MCF 10A (cell line): Measurements from ENCODE around the gene TMCO4. TPM values are rescaled to one million over a fixed set of nuclear protein-coding genes. Genes with fewer than 3 reads are reported as not detected.
"Not testable (repeated sequence)": the region's sequence is repeated elsewhere in the genome, so short reads cannot be mapped to it uniquely, and the experiment has no call there.

Experiments used
- BruUV-seq: library from RNA; stranded (reverse); fragments of 400-500 nt; replicated peaks from 2 replicates; lab custom pipeline; 2021; lab: Mats Ljungman, UMichigan
- CTCF ChIA-PET: fragments of 300-600 bp; sonication (Branson Sonifier 250); formaldehyde crosslinking; extraction: SDS; loops from one replicate; lab custom pipeline; 2021; ENCODE audit warnings: antibody characterized with exemption, inconsistent platforms; lab: Yijun Ruan, JAX
- POLR2A ChIA-PET: fragments of 300-600, 350-650 bp; sonication (Branson Sonifier 250); formaldehyde crosslinking; extraction: SDS; loops from one replicate; lab custom pipeline; 2020; ENCODE audit warnings: antibody characterized with exemption, inconsistent platforms; lab: Yijun Ruan, JAX
- DNase-seq: peaks from one replicate; pipeline ENCODE4 v3.0.0-alpha.2; 2018; ENCODE audit not compliant: unreplicated experiment
- H3K27ac Mint-ChIP-seq: one replicate; pipeline ENCODE4 v1.8.0; 2022; ENCODE audit warnings: mild to moderate bottlenecking, low read depth, mixed read lengths; ENCODE audit not compliant: unreplicated experiment
- H3K27me3 Mint-ChIP-seq: one replicate; pipeline ENCODE4 v1.8.0; 2022; ENCODE audit warnings: mixed read lengths; ENCODE audit not compliant: insufficient read depth, unreplicated experiment
- H3K36me3 Mint-ChIP-seq: one replicate; pipeline ENCODE4 v1.8.0; 2022; ENCODE audit warnings: mild to moderate bottlenecking, moderate library complexity, mixed read lengths; ENCODE audit not compliant: insufficient read depth, unreplicated experiment
- H3K4me1 Mint-ChIP-seq: one replicate; pipeline ENCODE4 v1.8.0; 2022; ENCODE audit warnings: mixed read lengths; ENCODE audit not compliant: insufficient read depth, unreplicated experiment
- H3K4me3 Mint-ChIP-seq: one replicate; pipeline ENCODE4 v1.8.0; 2022; ENCODE audit warnings: mild to moderate bottlenecking, moderate library complexity, mixed read lengths; ENCODE audit not compliant: unreplicated experiment
- H3K9me3 Mint-ChIP-seq: one replicate; pipeline ENCODE4 v1.8.0; 2022; ENCODE audit warnings: mixed read lengths; ENCODE audit not compliant: unreplicated experiment
- CTCF ChIP-seq: fragments of 200-600 bp; IDR thresholded peaks from one replicate; pipeline ENCODE4 v1.8.0; 2022; ENCODE audit warnings: antibody characterized with exemption, mild to moderate bottlenecking; ENCODE audit not compliant: unreplicated experiment
- intact Hi-C: fragments of 100-400 bp; cut with micrococcal nuclease; formaldehyde crosslinking; loops from 2 replicates; pipeline ENCODE4 v1.14.1; 2022
- total RNA-seq: library from RNA; stranded (reverse); gene quantifications from 2 replicates; pipeline ENCODE4 v1.2.3, GENCODE V29; 2022

The TMCO4 gene
- total RNA-seq, 1 experiment from 2014 or later: 20.5 TPM

DNA sequence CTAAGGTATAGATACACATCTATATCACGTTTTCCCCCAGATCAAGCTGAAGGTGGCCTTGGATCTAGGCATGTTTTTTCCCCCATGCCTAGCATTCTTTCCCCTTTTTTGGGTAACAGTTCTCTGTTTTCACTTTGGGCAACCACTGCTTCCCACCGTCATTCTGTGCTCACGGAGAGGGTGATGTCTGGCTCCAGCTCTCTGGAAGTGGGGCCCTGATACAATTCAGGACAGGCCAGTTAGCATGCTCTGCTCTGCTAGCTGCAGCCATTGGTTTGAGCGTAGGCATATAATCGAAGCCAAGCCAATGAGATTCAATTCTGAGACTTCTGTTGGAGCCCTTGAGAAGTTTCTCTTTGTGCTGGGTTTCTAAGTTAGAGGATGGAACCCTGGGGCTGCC, 17.4 kb upstream of the TMCO4 start:
- Mint-ChIP-seq H3K4me1 (peaks cover 5% of the 10 kb centered on the region), H3K4me3 (no peak overlapping the region), H3K27ac (no peak overlapping the region), H3K9me3 (no peaks in the 10 kb centered on the region), H3K27me3 (no peaks in the 10 kb centered on the region), H3K36me3 (no peaks in the 10 kb centered on the region)
- intact Hi-C loops: no loop called here
- no peak for DNase-seq
- ChIA-PET POLR2A (no interaction called here), CTCF (no interaction called here)
- BruUV-seq: no TSS peak
- no peak for TF ChIP-seq CTCF

GRCh38 chr1:19816737-19817086, 17.0 kb upstream of the TMCO4 start:
- POLR2A ChIA-PET, BruUV-seq, H3K36me3 Mint-ChIP-seq, H3K27me3 Mint-ChIP-seq, H3K4me1 Mint-ChIP-seq, intact Hi-C loops, CTCF ChIA-PET, H3K9me3 Mint-ChIP-seq, DNase-seq, H3K27ac Mint-ChIP-seq, H3K4me3 Mint-ChIP-seq: not testable (repeated sequence)

- no peak overlapping the region for H3K27ac Mint-ChIP-seq
- intact Hi-C loops: no loop called here
- peaks cover 4% of the 10 kb centered on the region for H3K27me3 Mint-ChIP-seq
- no peak overlapping the region for H3K4me3 Mint-ChIP-seq
- H3K9me3 Mint-ChIP-seq: no peaks in the 10 kb centered on the region
- ChIA-PET CTCF (interaction anchor here (0.6 kb wide), 1 partner anchor 881 kb away, joined by 3 read pairs; no protein-coding TSS in a partner anchor), POLR2A (no interaction called here)
- no peak for TF ChIP-seq CTCF
- DNase-seq: peak; percentile 8
- H3K36me3 Mint-ChIP-seq: no peaks in the 10 kb centered on the region
- no TSS peak for BruUV-seq
- peaks cover 5% of the 10 kb centered on the region for H3K4me1 Mint-ChIP-seq
Observed at GRCh38 chr1:19815801-19816736, 16.4 kb upstream of the TMCO4 start.

GRCh38 chr1:19814681-19815503, 15.2 kb upstream of the TMCO4 start, which contains the start of gene RNF186:
TSS of gene RNF186 (minus strand) at chr1:19815283. CDS start at chr1:19815101, 182 bp downstream.
- peaks cover 5% of the 10 kb centered on the region for H3K4me1 Mint-ChIP-seq
- DNase-seq: no peak
- H3K9me3 Mint-ChIP-seq: no peaks in the 10 kb centered on the region
- ChIA-PET CTCF (interaction anchor here (0.6 kb wide), 1 partner anchor 882 kb away, joined by 3 read pairs; no protein-coding TSS in a partner anchor), POLR2A (no interaction called here)
- H3K27me3 Mint-ChIP-seq: peaks cover 11% of the 10 kb centered on the region
- H3K36me3 Mint-ChIP-seq: no peaks in the 10 kb centered on the region
- H3K4me3 Mint-ChIP-seq: no peak within 1 kb of the TSS
- TF ChIP-seq CTCF: no peak
- intact Hi-C loops: loop anchor here (5.0 kb wide), 1 partner anchor 153 kb away; the partner anchor contains the start of gene HTR6
- no TSS peak for BruUV-seq
- no peak within 1 kb of the TSS for H3K27ac Mint-ChIP-seq
